Heart left ventricle (tissue), 16 donors: Measurements from ENCODE around the gene CELF2. TPM values are rescaled to one million over a fixed set of nuclear protein-coding genes. Genes with fewer than 3 reads are reported as not detected.

Experiments
- ATAC-seq, 4 donors: fragments of 200-7000 bp; cut with Tn5 transposase; one replicate each; pipeline ENCODE4 v1.9.1; 2020 to 2022; ENCODE audit warnings: moderate library complexity in 4 of 4, mild to moderate bottlenecking in 3 of 4, moderate number of reproducible peaks in 1 of 4
- DNase-seq, 5 donors: peaks; one replicate each; pipeline ENCODE4 v3.0.0-alpha.2; 2020
- H3K27ac ChIP-seq, 12 donors: fragments of 200-600 bp; sonication (generic) in 4 of 12; one replicate each; pipeline versions ENCODE4 v1.5.0 to v1.8.0; 2016 to 2022; ENCODE audit warnings: mild to moderate bottlenecking in 2 of 12
- H3K27me3 ChIP-seq, 9 donors: fragments of 200-600 bp; sonication (generic) in 2 of 9; one replicate each; pipeline versions ENCODE4 v1.5.1 to v1.8.0; 2016 to 2022; ENCODE audit warnings: mild to moderate bottlenecking in 3 of 9
- H3K36me3 ChIP-seq, 9 donors: fragments of 200-600 bp; sonication (generic) in 2 of 9; one replicate each; pipeline versions ENCODE4 v1.5.0 to v1.8.0; 2018 to 2022; ENCODE audit warnings: mild to moderate bottlenecking in 2 of 9
- H3K4me1 ChIP-seq, 12 donors: fragments of 200-600 bp; sonication (generic) in 4 of 12; one replicate each; pipeline versions ENCODE4 v1.5.0 to v1.8.0; 2016 to 2022; ENCODE audit warnings: mild to moderate bottlenecking in 3 of 12
- H3K4me3 ChIP-seq, 12 donors: fragments of 200-600 bp; sonication (generic) in 4 of 12; one replicate each; pipeline versions ENCODE4 v1.5.0 to v1.8.0; 2017 to 2022; ENCODE audit warnings: mild to moderate bottlenecking in 9 of 12, moderate library complexity in 4 of 12
- H3K9me3 ChIP-seq, 12 donors: fragments of 200-600 bp; sonication (generic) in 4 of 12; one replicate each; pipeline versions ENCODE4 v1.5.0 to v1.8.0; 2016 to 2022; ENCODE audit warnings: mild to moderate bottlenecking in 1 of 12
- CTCF ChIP-seq, 12 donors: fragments of 200-600 bp; sonication (generic) in 4 of 12; IDR thresholded peaks; one replicate each; pipeline versions ENCODE4 v1.5.0 to v1.8.0; 2018 to 2022; ENCODE audit warnings: antibody characterized with exemption in 12 of 12, mild to moderate bottlenecking in 5 of 12
- POLR2A ChIP-seq, 2 donors: fragments of 450-650 bp; IDR thresholded peaks; one replicate each; pipeline ENCODE4 v1.6.1; 2017; ENCODE audit warnings: antibody characterized with exemption in 2 of 2, mild to moderate bottlenecking in 2 of 2, moderate library complexity in 2 of 2
- WGBS, 4 donors: extraction: QIAGEN DNeasy Blood & Tissue Kit in 2 of 4; methylation state at CpG; one replicate each; pipeline versions ENCODE4 v1.1.5 to v1.1.7; 2013 to 2018; 5-methylcytosine and 5-hydroxymethylcytosine counted together
- intact Hi-C, 10 donors: fragments of 100-400 bp; cut with DNase I; formaldehyde crosslinking; loops; one replicate each; pipeline versions ENCODE4 v1.11.1 to v1.14.2; 2022
- polyA plus RNA-seq, 2 donors: library from polyadenylated mRNA; stranded (reverse); fragments of 200-250 nt; gene quantifications; one replicate each; pipeline ENCODE4 v1.2.3, GENCODE V29; 2013
- total RNA-seq, 9 donors: library from RNA; depleted of rRNA in 2 of 9; stranded (reverse); fragments of >200 nt in 2 of 9; fragmentation: NEBNext Ultra II Directional in 3 of 9; extraction: Animal tissue kit (Norgen Biotek cat#: 25700) in 3 of 9; gene quantifications; one replicate each; pipeline versions ENCODE4 v1.1.0 to v1.2.4, GENCODE V29; 2016 to 2023
- donor health status: ischemic (EF 13 %, LVEDD 7.1; RV severe dilation, severe dysfunction).
- donor health status: healthy with polysubstance abuse.
- donor health status: DM: no; HTN: yes; CAD: no.
- donor health status: DM: no; HTN: no; CAD: no.
- donor health status: ischemic (EF 25% LVEDD 6.9; RV normal size, moderate dysfunction).
- donor health status: ischemic (EF 25% LVEDD 5.7; RV mildly dilated, moderate dysfunction).
- donor health status: healthy.
- donor health status: DM: yes; HTN: yes; CAD: no.
- donor health status: ischemic (EF 35%, LVEDD 5.7; RV mildly dilated, moderate dysfunction).
- donor health status: nonischemic (EF 11% LVEDD 7.7; RV severe dilation, severe dysfunction).
- donor health status: DM: yes; HTN: yes; CAD: no.
- donor health status: PGD.
- donor health status: ischemic (EF 29% LVEDD 5.4; RV normal size, mild dysfunction).
- donor health status: nonischemic (EF 23%, LVEDD 6.1; RV moderate dilation, normal function).

Gene CELF2
- total and polyA plus RNA-seq, 11 donors: 14.2 to 103 (median 67.1) TPM

- peaks cover 0 to 76% (median 25%) of the 10 kb centered on the region in 12 donors for H3K4me1 ChIP-seq
- WGBS, 4 donors: 54 to 69% (median 58%) methylated on average over 5 of the region's 5 CpGs
- intact Hi-C loops: loop anchor here in 9 of 10 donors (5.0 to 10.0 kb wide), 13 partner anchors 40 to 468 kb away; no protein-coding TSS in a partner anchor
- no peaks in the 10 kb centered on the region for H3K27me3 ChIP-seq
- peaks cover 0 to 93% (median 40%) of the 10 kb centered on the region in 9 donors for H3K36me3 ChIP-seq
- ATAC-seq: peak; percentile 40 to 65 (median 64)
- no peak overlapping the region for H3K4me3 ChIP-seq
- H3K9me3 ChIP-seq: no peaks in the 10 kb centered on the region
- no peak for DNase-seq
- H3K27ac ChIP-seq: peak overlapping the region in 11 of 12 donors; percentile 24 to 83 (median 66)
- TF ChIP-seq POLR2A (IDR thresholded peaks at IDR 0.05) (no peak), CTCF (IDR thresholded peaks at IDR 0.05) (no peak)
Measured at GRCh38 chr10:11262494-11263345, 245.0 kb downstream of the CELF2 start.

GRCh38 chr10:11263767-11264166 lies 246.1 kb downstream of the CELF2 start:
- TF ChIP-seq CTCF (IDR thresholded peaks at IDR 0.05) (no peak), POLR2A (IDR thresholded peaks at IDR 0.05) (no peak)
- Histone ChIP-seq H3K9me3 (no peaks in the 10 kb centered on the region), H3K36me3 (peaks cover 0 to 93% (median 37%) of the 10 kb centered on the region in 9 donors), H3K4me3 (no peak overlapping the region), H3K27ac (peak overlapping the region in 8 of 12 donors; percentile 2 to 83 (median 49)), H3K27me3 (no peaks in the 10 kb centered on the region), H3K4me1 (peaks cover 0 to 70% (median 23%) of the 10 kb centered on the region in 12 donors)
- no peak for ATAC-seq
- DNase-seq: no peak
- 63 to 79% (median 67%) methylated on average over 3 of the region's 3 CpGs for WGBS, 4 donors
- intact Hi-C loops: loop anchor here in 9 of 10 donors (5.0 to 10.0 kb wide), 13 partner anchors 41 to 469 kb away; no protein-coding TSS in a partner anchor

DNA sequence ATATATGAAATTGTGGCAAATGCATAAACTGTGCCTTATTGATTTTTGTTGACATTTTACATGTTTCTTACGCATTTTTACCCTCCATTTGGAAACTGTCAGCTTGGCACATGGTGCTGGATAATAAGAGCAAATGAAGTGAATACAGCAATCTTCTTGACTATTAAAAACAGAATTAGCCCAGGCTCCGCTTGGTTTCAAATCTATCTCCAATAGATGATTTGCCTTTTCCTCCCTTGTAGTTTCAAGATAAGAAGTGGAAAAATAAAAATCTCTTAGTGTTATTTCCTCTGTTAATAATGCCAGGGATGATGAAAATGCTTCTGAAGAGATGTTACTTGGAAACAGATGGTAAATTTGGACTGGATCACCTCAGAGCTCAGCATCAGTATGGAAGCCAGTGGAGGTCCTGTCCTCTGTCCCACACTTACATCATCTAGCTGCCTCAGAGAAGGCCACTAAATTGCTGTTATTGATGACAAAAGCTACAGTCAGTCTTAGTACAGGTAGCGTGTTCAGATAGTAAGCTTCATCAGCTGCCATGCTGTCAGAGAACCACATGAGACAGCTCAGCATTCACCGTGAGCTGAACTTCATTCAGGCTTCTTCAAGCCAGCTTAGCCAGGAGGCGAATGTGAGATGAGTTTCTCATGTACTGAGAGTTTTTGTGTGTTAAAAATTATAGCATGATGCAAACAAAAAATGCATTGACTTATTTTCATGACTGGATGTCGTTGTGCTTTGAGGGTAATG lies 246.8 kb downstream of the CELF2 start:
- Histone ChIP-seq H3K4me1 (peaks cover 0 to 76% (median 23%) of the 10 kb centered on the region in 12 donors), H3K36me3 (peaks cover 0 to 91% (median 30%) of the 10 kb centered on the region in 9 donors), H3K4me3 (no peak overlapping the region), H3K27me3 (no peaks in the 10 kb centered on the region), H3K27ac (peak overlapping the region in 4 of 12 donors; percentile 3 to 81 (median 58)), H3K9me3 (no peaks in the 10 kb centered on the region)
- WGBS, 4 donors: 75 to 85% (median 83%) methylated on average over 6 of the region's 6 CpGs
- ATAC-seq (no peak), DNase-seq (no peak)
- intact Hi-C loops: loop anchor here in 9 of 10 donors (5.0 to 10.0 kb wide), 15 partner anchors 42 to 470 kb away; partner anchors contain the start of gene CELF2 (in 2 of the 9)
- no peak for TF ChIP-seq POLR2A (IDR thresholded peaks at IDR 0.05)
- TF ChIP-seq CTCF (IDR thresholded peaks at IDR 0.05): no peak
